Peyer's patch (tissue), 4 donors: Measurements from ENCODE around the gene TMED1. TPM values are rescaled to one million over a fixed set of nuclear protein-coding genes. Genes with fewer than 3 reads are reported as not detected.
A peak's percentile ranks its signal among the peaks of the same experiment; 100 is the strongest.

Experiments
- DNase-seq, 3 donors: peaks; one replicate each; pipeline ENCODE4 v3.0.0-alpha.2; 2017 to 2019
- H3K27ac ChIP-seq, 4 donors: fragments of 200-600 bp; sonication (generic); one replicate each; pipeline ENCODE4 v1.5.1; 2016 to 2019
- H3K27me3 ChIP-seq, 2 donors: fragments of 200-600 bp; sonication (generic); one replicate each; pipeline ENCODE4 v1.5.1; 2019
- H3K36me3 ChIP-seq, 3 donors: fragments of 200-600 bp; sonication (generic); one replicate each; pipeline ENCODE4 v1.5.1; 2016 to 2019
- H3K4me1 ChIP-seq, 4 donors: fragments of 200-600 bp; sonication (generic); one replicate each; pipeline ENCODE4 v1.5.1; 2016 to 2019
- H3K4me3 ChIP-seq, 4 donors: fragments of 200-600 bp; sonication (generic); 1 replicate in 3 of 4; 2 replicates in 1 of 4; pipeline ENCODE4 v1.5.1; 2016 to 2019; ENCODE audit warnings: mild to moderate bottlenecking in 1 of 4
- H3K9me3 ChIP-seq, 4 donors: fragments of 200-600 bp; sonication (generic); one replicate each; pipeline ENCODE4 v1.5.1; 2016 to 2019; ENCODE audit warnings: mild to moderate bottlenecking in 1 of 4
- CTCF ChIP-seq, 6 experiments: fragments of 450-650 bp in 4 of 6; fragments of 200-600 bp in 2 of 6; sonication (generic) in 1 of 6; IDR thresholded peaks; one replicate each; pipeline ENCODE4 v1.5.1; 2017 to 2019; ENCODE audit warnings: antibody characterized with exemption in 6 of 6, mild to moderate bottlenecking in 3 of 6, moderate library complexity in 1 of 6
- POLR2A ChIP-seq, 2 donors: fragments of 450-650 bp; IDR thresholded peaks; one replicate each; pipeline ENCODE4 v1.5.1; 2017; ENCODE audit warnings: antibody characterized with exemption in 2 of 2, mild to moderate bottlenecking in 2 of 2, moderate library complexity in 2 of 2
- total RNA-seq, 4 donors: library from RNA; depleted of rRNA; stranded (reverse); fragments of >200 nt; gene quantifications; one replicate each; pipeline ENCODE4 v1.1.0, GENCODE V29; 2016

TMED1 gene
- total RNA-seq, 4 donors from 2014 or later = 11.6 to 18.4 (median 16.0) TPM

DNA sequence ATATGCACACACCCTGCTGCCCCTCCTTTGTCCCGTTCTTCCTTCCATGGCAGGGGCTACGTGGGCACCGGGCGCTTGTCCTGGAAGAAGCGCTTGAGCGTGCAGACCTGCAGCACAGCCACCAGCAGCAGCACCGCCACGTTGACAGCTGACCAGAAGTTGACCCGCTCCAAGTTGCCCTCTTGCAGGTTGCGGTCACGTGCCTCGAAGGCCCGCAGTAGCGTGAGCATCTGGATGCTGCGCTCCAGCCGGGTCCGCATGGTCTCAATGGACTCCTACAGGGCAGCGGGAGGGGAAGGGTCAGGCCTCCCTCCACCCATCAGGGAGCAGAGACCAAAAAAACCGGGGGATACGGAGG is 3.1 kb downstream of the TMED1 start:
- peaks cover 0 to 11% (median 0%) of the 10 kb centered on the region in 4 donors for H3K4me1 ChIP-seq

GRCh38 chr19:10831987-10832938 is 3.7 kb downstream of the TMED1 start:
- no peak overlapping the region for H3K27ac ChIP-seq
- H3K36me3 ChIP-seq = peaks cover 0 to 67% (median 2%) of the 10 kb centered on the region in 3 donors
- no peaks in the 10 kb centered on the region for H3K27me3 ChIP-seq
- H3K4me1 ChIP-seq = peaks cover 0 to 11% (median 0%) of the 10 kb centered on the region in 4 donors
- no peak for DNase-seq
- H3K4me3 ChIP-seq = no peak overlapping the region
- peaks cover 0 to 8% (median 3%) of the 10 kb centered on the region in 4 donors for H3K9me3 ChIP-seq
- TF ChIP-seq POLR2A (IDR thresholded peaks at IDR 0.05) (no peak), CTCF (IDR thresholded peaks at IDR 0.05) (no peak)

More for the DNA sequence above, 3.1 kb downstream of the TMED1 start:
- peak in 1 of 3 donors; percentile 52 for DNase-seq
- Histone ChIP-seq H3K27me3 (no peaks in the 10 kb centered on the region), H3K4me3 (no peak overlapping the region), H3K27ac (no peak overlapping the region), H3K36me3 (peaks cover 0 to 61% (median under 1%) of the 10 kb centered on the region in 3 donors), H3K9me3 (peaks cover 0 to 8% (median 3%) of the 10 kb centered on the region in 4 donors)
- TF ChIP-seq POLR2A (IDR thresholded peaks at IDR 0.05) (no peak), CTCF (IDR thresholded peaks at IDR 0.05) (no peak)

- H3K36me3 ChIP-seq = peaks cover 0 to 78% (median 2%) of the 10 kb centered on the region in 3 donors
- peaks cover 0 to 4% (median 0%) of the 10 kb centered on the region in 4 donors for H3K4me1 ChIP-seq
- H3K27ac ChIP-seq = no peak overlapping the region
- H3K4me3 ChIP-seq = no peak overlapping the region
- H3K27me3 ChIP-seq = no peaks in the 10 kb centered on the region
- no peaks in the 10 kb centered on the region for H3K9me3 ChIP-seq
- TF ChIP-seq CTCF (IDR thresholded peaks at IDR 0.05) (no peak), POLR2A (IDR thresholded peaks at IDR 0.05) (no peak)
- no peak for DNase-seq
Observed at GRCh38 chr19:10830931-10831779, 4.9 kb downstream of the TMED1 start.

DNA sequence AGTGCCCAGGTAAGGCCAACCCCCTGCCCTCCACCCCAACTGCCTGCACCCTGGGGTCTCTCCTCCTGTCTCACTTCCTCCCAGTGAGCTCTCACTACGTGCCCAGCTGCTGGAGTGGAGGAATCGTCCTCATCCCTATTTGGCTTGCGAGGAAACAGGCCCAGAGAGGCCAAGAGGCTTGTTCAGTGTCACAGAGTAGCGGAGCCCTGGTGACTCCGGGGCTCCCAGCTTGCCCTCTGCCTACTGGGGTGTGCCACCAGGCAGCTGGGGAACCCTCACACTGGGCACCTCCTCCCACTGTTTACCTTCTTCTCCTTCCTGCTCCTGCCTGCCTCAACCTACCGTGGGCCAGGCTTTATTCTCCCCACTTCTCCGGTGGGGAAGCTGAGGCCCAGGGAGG is 5.6 kb downstream of the TMED1 start:
- peaks cover 0 to 85% (median 2%) of the 10 kb centered on the region in 3 donors for H3K36me3 ChIP-seq
- TF ChIP-seq POLR2A (IDR thresholded peaks at IDR 0.05) = no peak
- TF ChIP-seq CTCF (IDR thresholded peaks at IDR 0.05) = no peak

GRCh38 chr19:10829967-10830366 is 6.0 kb downstream of the TMED1 start:
- Histone ChIP-seq H3K36me3 (peaks cover 0 to 89% (median 2%) of the 10 kb centered on the region in 3 donors), H3K9me3 (no peaks in the 10 kb centered on the region), H3K27me3 (no peaks in the 10 kb centered on the region), H3K4me3 (no peak overlapping the region), H3K27ac (no peak overlapping the region), H3K4me1 (no peaks in the 10 kb centered on the region)
- TF ChIP-seq CTCF (IDR thresholded peaks at IDR 0.05) (no peak), POLR2A (IDR thresholded peaks at IDR 0.05) (no peak)
- DNase-seq = no peak

More for the DNA sequence above, 5.6 kb downstream of the TMED1 start:
- DNase-seq = no peak
- H3K4me3 ChIP-seq = no peak overlapping the region
- peaks cover 0 to 3% (median 0%) of the 10 kb centered on the region in 4 donors for H3K4me1 ChIP-seq
- no peak overlapping the region for H3K27ac ChIP-seq
- no peaks in the 10 kb centered on the region for H3K9me3 ChIP-seq
- no peaks in the 10 kb centered on the region for H3K27me3 ChIP-seq
